Left renal pelvis (tissue), 4 donors: ENCODE measurements around the gene SDC3. TPM values are rescaled to one million over a fixed set of nuclear protein-coding genes. Genes with fewer than 3 reads are reported as not detected.

ENCODE experiments used
- DNase-seq, 4 donors: peaks; one replicate each; pipeline ENCODE4 v3.0.0-alpha.2; 2013; ENCODE audit warnings: low read depth in 4 of 4, low spot score in 3 of 4
- polyA plus RNA-seq, 4 donors: library from polyadenylated mRNA; unstranded; fragments of 120-200 nt; gene quantifications; one replicate each; pipeline ENCODE4 v1.2.1, GENCODE V29; 2013; ENCODE audit not compliant: insufficient read length in 4 of 4

SDC3 gene
- polyA plus RNA-seq, 4 donors = 25.5 to 41.5 (median 28.2) TPM

GRCh38 chr1:30857062-30857461 is 51.5 kb downstream of the SDC3 start:
- no peak for DNase-seq

- no peak for DNase-seq
Measured at GRCh38 chr1:30856260-30856790, 52.2 kb downstream of the SDC3 start.

- DNase-seq = no peak
Measured at GRCh38 chr1:30855686-30856259, 52.8 kb downstream of the SDC3 start.

GRCh38 chr1:30853350-30853749 is 55.2 kb downstream of the SDC3 start:
- DNase-seq = no peak

- DNase-seq = no peak
Measured at GRCh38 chr1:30852026-30852425, 56.5 kb downstream of the SDC3 start.

- no peak for DNase-seq
Measured at GRCh38 chr1:30851286-30851685, 57.3 kb downstream of the SDC3 start.

- no peak for DNase-seq
Measured at GRCh38 chr1:30850607-30851006, 58.0 kb downstream of the SDC3 start.

- no peak for DNase-seq
Measured at GRCh38 chr1:30848130-30848529, 60.4 kb downstream of the SDC3 start.

GRCh38 chr1:30847358-30847972 is 61.1 kb downstream of the SDC3 start:
- DNase-seq = peak in 2 of 4 donors; percentile 26 to 48

- DNase-seq = no peak
Measured at GRCh38 chr1:30846587-30846986, 62.0 kb downstream of the SDC3 start.

- no peak for DNase-seq
Measured at GRCh38 chr1:30845904-30846290, 62.7 kb downstream of the SDC3 start.

- DNase-seq = no peak
Measured at GRCh38 chr1:30845237-30845903, 63.2 kb downstream of the SDC3 start.

GRCh38 chr1:30844631-30845030 is 63.9 kb downstream of the SDC3 start:
- no peak for DNase-seq

GRCh38 chr1:30842697-30843354 is 65.7 kb downstream of the SDC3 start:
- peak in 2 of 4 donors; percentile 49 to 50 for DNase-seq

- DNase-seq = no peak
Measured at GRCh38 chr1:30840904-30841598, 67.5 kb downstream of the SDC3 start.

- no peak for DNase-seq
Measured at GRCh38 chr1:30839827-30840359, 68.7 kb downstream of the SDC3 start.

GRCh38 chr1:30838996-30839395 is 69.6 kb downstream of the SDC3 start:
- DNase-seq = no peak

- DNase-seq = no peak
Measured at GRCh38 chr1:30837653-30838052, 70.9 kb downstream of the SDC3 start.

- DNase-seq = no peak
Measured at GRCh38 chr1:30834253-30834652, 74.3 kb downstream of the SDC3 start.

GRCh38 chr1:30830537-30830936 is 78.0 kb downstream of the SDC3 start:
- DNase-seq = no peak

GRCh38 chr1:30829889-30830288 is 78.7 kb downstream of the SDC3 start:
- no peak for DNase-seq
